ENCODE measurements around the gene FRMD1. TPM values are rescaled to one million over a fixed set of nuclear protein-coding genes. Genes with fewer than 3 reads are reported as not detected.

The FRMD1 gene
- total RNA-seq, 1 donor from 2014 or later, result not detected

- intact Hi-C loops (cut with micrococcal nuclease), result no loop called here
- no peak overlapping the region for H3K27ac Mint-ChIP-seq
- H3K4me1 Mint-ChIP-seq, result no peaks in the 10 kb centered on the region
- CTCF ChIA-PET, result no interaction called here
- TF ChIP-seq CTCF (IDR thresholded peaks at IDR 0.05), result no peak
- H3K36me3 Mint-ChIP-seq (ENCODE audit: low read depth), result no peaks in the 10 kb centered on the region
- no peaks in the 10 kb centered on the region for H3K27me3 Mint-ChIP-seq
- H3K4me3 Mint-ChIP-seq, result no peak overlapping the region
- POLR2A ChIA-PET, result no interaction called here
- peaks cover 7% of the 10 kb centered on the region for H3K9me3 Mint-ChIP-seq
- no peak for ATAC-seq (ENCODE audit: low read depth)
- no peak for DNase-seq
These were observed 58.8 kb downstream of the FRMD1 start for GRCh38 chr6:168020242-168020641.

GRCh38 chr6:168018664-168019063 is 60.3 kb downstream of the FRMD1 start:
- no peak overlapping the region for H3K27ac Mint-ChIP-seq
- ATAC-seq (ENCODE audit: low read depth) (no peak), DNase-seq (no peak)
- H3K36me3 Mint-ChIP-seq (ENCODE audit: low read depth), result no peaks in the 10 kb centered on the region
- POLR2A ChIA-PET, result no interaction called here
- no peak overlapping the region for H3K4me3 Mint-ChIP-seq
- no peaks in the 10 kb centered on the region for H3K4me1 Mint-ChIP-seq
- no peak for TF ChIP-seq CTCF (IDR thresholded peaks at IDR 0.05)
- intact Hi-C loops (cut with micrococcal nuclease), result no loop called here
- H3K9me3 Mint-ChIP-seq, result peaks cover 8% of the 10 kb centered on the region
- no peaks in the 10 kb centered on the region for H3K27me3 Mint-ChIP-seq
- CTCF ChIA-PET, result no interaction called here

GRCh38 chr6:168017629-168018028 is 61.4 kb downstream of the FRMD1 start:
- ATAC-seq (ENCODE audit: low read depth) (no peak), DNase-seq (no peak)
- H3K9me3 Mint-ChIP-seq, result peaks cover 10% of the 10 kb centered on the region
- H3K27me3 Mint-ChIP-seq, result no peaks in the 10 kb centered on the region
- TF ChIP-seq CTCF (IDR thresholded peaks at IDR 0.05), result no peak
- CTCF ChIA-PET, result no interaction called here
- POLR2A ChIA-PET, result no interaction called here
- no peaks in the 10 kb centered on the region for H3K36me3 Mint-ChIP-seq (ENCODE audit: low read depth)
- H3K4me1 Mint-ChIP-seq, result no peaks in the 10 kb centered on the region
- no peak overlapping the region for H3K27ac Mint-ChIP-seq
- H3K4me3 Mint-ChIP-seq, result no peak overlapping the region
- intact Hi-C loops (cut with micrococcal nuclease), result no loop called here

GRCh38 chr6:168016721-168017525 is 62.1 kb downstream of the FRMD1 start:
- peaks cover 15% of the 10 kb centered on the region for H3K9me3 Mint-ChIP-seq
- no peak overlapping the region for H3K4me3 Mint-ChIP-seq
- TF ChIP-seq CTCF (IDR thresholded peaks at IDR 0.05), result no peak
- DNase-seq (no peak), ATAC-seq (ENCODE audit: low read depth) (no peak)
- no peaks in the 10 kb centered on the region for H3K27me3 Mint-ChIP-seq
- H3K27ac Mint-ChIP-seq, result no peak overlapping the region
- CTCF ChIA-PET, result no interaction called here
- intact Hi-C loops (cut with micrococcal nuclease), result no loop called here
- H3K36me3 Mint-ChIP-seq (ENCODE audit: low read depth), result no peaks in the 10 kb centered on the region
- POLR2A ChIA-PET, result no interaction called here
- no peaks in the 10 kb centered on the region for H3K4me1 Mint-ChIP-seq

GRCh38 chr6:168016176-168016620 is 62.8 kb downstream of the FRMD1 start:
- POLR2A ChIA-PET, result no interaction called here
- Mint-ChIP-seq H3K9me3 (peaks cover 21% of the 10 kb centered on the region), H3K27ac (no peak overlapping the region), H3K27me3 (no peaks in the 10 kb centered on the region), H3K36me3 (ENCODE audit: low read depth) (no peaks in the 10 kb centered on the region), H3K4me1 (no peaks in the 10 kb centered on the region), H3K4me3 (no peak overlapping the region)
- ATAC-seq (ENCODE audit: low read depth) (no peak), DNase-seq (no peak)
- CTCF ChIA-PET, result no interaction called here
- TF ChIP-seq CTCF (IDR thresholded peaks at IDR 0.05), result no peak
- intact Hi-C loops (cut with micrococcal nuclease), result no loop called here

All from activated B cell treated with CpG ODN at 0.5 μM for 24 hours (primary cell).